GM10248 (cell line): ENCODE data around the gene ABCC2.

Experiments used
- CTCF ChIA-PET: fragments of 300-600 bp; sonication (Branson Sonifier 250); formaldehyde crosslinking; extraction: SDS; loops from one replicate; lab custom pipeline; 2021; ENCODE audit warnings: antibody characterized with exemption; lab: Yijun Ruan, JAX
- POLR2A ChIA-PET: fragments of 350-650 bp; sonication (Branson Sonifier 250); formaldehyde crosslinking; extraction: SDS; loops from one replicate; lab custom pipeline; 2020; ENCODE audit warnings: antibody characterized with exemption; lab: Yijun Ruan, JAX
- DNase-seq: peaks from one replicate; pipeline ENCODE4 v3.0.0; 2012; ENCODE audit errors: extremely low spot score
- CTCF ChIP-seq: IDR thresholded peaks from 2 replicates; pipeline ENCODE4 v1.5.1; 2012; ENCODE audit warnings: mild to moderate bottlenecking, low read depth; ENCODE audit errors: extremely low read depth, missing control alignments, control extremely low read depth

The ABCC2 gene

DNA sequence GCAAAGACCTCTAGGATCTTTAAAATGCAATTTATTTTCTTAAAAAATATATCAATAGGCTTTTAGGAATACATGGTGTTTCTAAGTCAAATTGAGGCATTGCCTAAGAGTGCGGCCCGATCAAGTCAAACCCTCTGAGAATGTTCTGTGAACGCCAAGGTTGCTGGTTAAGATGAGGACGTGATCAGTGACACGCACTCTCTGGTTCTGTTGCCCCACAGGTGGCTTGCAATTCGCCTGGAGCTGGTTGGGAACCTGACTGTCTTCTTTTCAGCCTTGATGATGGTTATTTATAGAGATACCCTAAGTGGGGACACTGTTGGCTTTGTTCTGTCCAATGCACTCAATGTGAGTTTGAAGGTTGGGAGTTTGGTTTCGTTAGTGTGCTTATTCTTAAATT lies 59.3 kb downstream of the ABCC2 start:
- ChIA-PET CTCF (interaction anchor here (1.9 kb wide), 1 partner anchor 204 kb away, joined by 4 read pairs; no protein-coding TSS in a partner anchor), POLR2A (no interaction called here)
- TF ChIP-seq CTCF = no peak
- DNase-seq = no peak

- CTCF ChIA-PET = interaction anchor here (1.3 to 8.4 kb wide), 2 partner anchors 206 to 590 kb away, joined by 4 to 231 read pairs; no protein-coding TSS in a partner anchor
- no peak for DNase-seq
These were observed 60.9 kb downstream of the ABCC2 start for GRCh38 chr10:99843310-99843709.

DNA sequence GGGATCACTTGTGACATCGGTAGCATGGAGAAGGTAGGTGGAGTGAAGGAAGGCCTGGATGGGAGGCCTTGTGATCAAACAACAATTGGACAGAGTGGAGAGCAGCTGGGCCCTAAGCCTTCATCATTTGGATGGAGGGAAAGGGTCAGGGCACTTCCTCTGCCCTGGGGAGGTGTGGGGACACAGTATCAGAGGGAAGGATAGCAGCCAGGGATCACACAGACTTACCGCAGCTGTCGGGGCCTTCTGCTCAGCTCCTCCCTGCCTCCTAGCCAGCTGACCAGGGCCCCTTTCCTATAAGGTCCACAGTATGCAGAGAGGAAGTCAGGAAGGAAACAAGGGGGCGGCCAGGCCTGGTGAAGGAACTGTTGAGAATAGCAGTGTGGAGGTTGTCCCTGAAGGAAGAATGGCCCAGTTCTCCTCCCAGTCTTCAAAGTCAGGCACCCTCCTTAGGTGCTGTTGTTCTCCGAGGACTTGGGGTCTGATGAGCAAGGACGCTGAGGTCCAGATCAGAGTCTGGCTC lies 62.1 kb downstream of the ABCC2 start:
- ChIA-PET POLR2A (no interaction called here), CTCF (interaction anchor here (1.1 to 8.4 kb wide), 8 partner anchors 8 to 589 kb away, joined by 3 to 231 read pairs (median 6); no protein-coding TSS in a partner anchor)
- no peak for DNase-seq
- no peak for TF ChIP-seq CTCF

More at GRCh38 chr10:99843310-99843709, 60.9 kb downstream of the ABCC2 start:
- TF ChIP-seq CTCF = no peak
- POLR2A ChIA-PET = no interaction called here

DNA sequence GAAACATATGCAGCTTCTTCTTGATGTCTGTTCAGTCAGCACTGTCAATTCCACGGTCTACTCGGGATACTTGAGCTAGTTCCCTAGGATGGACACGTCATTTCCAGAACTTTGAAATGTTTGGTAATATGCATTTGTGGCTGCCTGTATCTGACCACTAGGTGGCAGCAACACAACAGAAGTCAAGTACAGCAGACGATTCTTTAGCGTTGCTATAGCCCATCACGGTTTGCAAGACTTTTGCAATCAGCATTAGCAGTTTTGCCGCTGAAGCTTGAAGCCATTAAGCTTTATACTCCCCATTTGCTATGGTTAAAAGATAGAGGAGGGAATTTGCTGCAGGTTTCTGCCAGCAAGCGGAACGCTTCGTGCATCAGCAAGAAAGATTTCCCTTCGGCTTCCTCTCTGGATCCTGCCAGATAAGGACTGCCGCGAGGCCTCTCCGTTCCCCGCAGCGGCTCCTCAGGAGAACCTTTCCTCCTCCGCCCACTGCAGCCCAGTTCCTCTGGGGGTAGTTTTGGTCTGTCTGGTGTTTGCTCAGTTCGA lies 63.5 kb downstream of the ABCC2 start:
- ChIA-PET POLR2A (no interaction called here), CTCF (interaction anchor here (0.5 to 8.4 kb wide), 90 partner anchors 9 to 682 kb away, joined by 3 to 231 read pairs (median 4); partner anchors contain the start of gene DNMBP)
- peak; percentile 90 for TF ChIP-seq CTCF
- peak; percentile 69 for DNase-seq

DNA sequence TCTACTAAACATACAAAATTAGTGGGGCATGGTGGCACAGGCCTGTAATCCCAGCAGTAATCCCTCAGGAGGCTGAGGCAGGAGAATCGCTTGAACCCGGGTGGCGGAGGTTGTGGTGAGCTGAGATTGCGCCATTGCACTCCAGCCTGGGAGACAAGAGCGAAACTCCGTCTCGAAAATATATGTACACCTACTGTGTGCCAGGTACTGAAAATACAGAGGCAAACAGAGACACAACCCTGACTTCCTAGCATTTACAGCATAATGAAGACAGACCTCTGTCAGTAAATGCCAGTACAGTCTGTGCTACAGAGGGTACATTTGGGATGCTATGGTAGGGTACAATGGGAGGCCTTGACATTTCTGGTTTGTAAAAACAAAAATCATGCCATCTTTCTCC lies 66.6 kb downstream of the ABCC2 start:
- ChIA-PET POLR2A (no interaction called here), CTCF (interaction anchor here (1.4 to 8.4 kb wide), 3 partner anchors 10 to 200 kb away, joined by 3 to 231 read pairs (median 6); no protein-coding TSS in a partner anchor)
- no peak for DNase-seq
- no peak for TF ChIP-seq CTCF

GRCh38 chr10:99849536-99849935 lies 67.1 kb downstream of the ABCC2 start:
- POLR2A ChIA-PET = no interaction called here

More at GRCh38 chr10:99849536-99849935, 67.1 kb downstream of the ABCC2 start:
- TF ChIP-seq CTCF = no peak
- DNase-seq = no peak
- CTCF ChIA-PET = interaction anchor here (1.7 to 8.4 kb wide), 2 partner anchors 10 to 199 kb away, joined by 6 to 231 read pairs; no protein-coding TSS in a partner anchor
